GM13977 (cell line): ENCODE measurements around the gene SCRN2.

ENCODE experiments used
- DNase-seq: peaks from one replicate; pipeline ENCODE4 v3.0.0; 2012; ENCODE audit warnings: low spot score
- CTCF ChIP-seq: IDR thresholded peaks from 2 replicates; pipeline ENCODE4 v1.5.1; 2012; ENCODE audit warnings: mild to moderate bottlenecking, control low read depth; ENCODE audit not compliant: insufficient read depth; ENCODE audit errors: extremely low read depth, missing control alignments
- in situ Hi-C: fragments of 300-500 bp; cut with MboI; formaldehyde crosslinking; loops from one replicate; pipeline ENCODE4 v1.12.0; 2022; ENCODE audit warnings: low sequenced_read_pairs, low pct_unique_long_range_greater_than_20kb, mixed read lengths, inconsistent platforms; ENCODE audit not compliant: unreplicated experiment

Gene SCRN2

GRCh38 chr17:47846716-47847340, 5.8 kb upstream of the SCRN2 start:
- DNase-seq, result no peak
- no peak for TF ChIP-seq CTCF
- in situ Hi-C loops, result no loop called here

GRCh38 chr17:47845716-47846075, 4.6 kb upstream of the SCRN2 start:
- in situ Hi-C loops, result no loop called here
- DNase-seq, result no peak
- TF ChIP-seq CTCF, result no peak

- DNase-seq, result no peak
- in situ Hi-C loops, result loop anchor here (5.0 kb wide), 1 partner anchor 47 kb away; no protein-coding TSS in a partner anchor
These were observed 4.0 kb upstream of the SCRN2 start for GRCh38 chr17:47844814-47845715.

GRCh38 chr17:47844227-47844626, 3.2 kb upstream of the SCRN2 start:
- no peak for DNase-seq

More at GRCh38 chr17:47844814-47845715, 4.0 kb upstream of the SCRN2 start:
- no peak for TF ChIP-seq CTCF

GRCh38 chr17:47843391-47843730, 2.3 kb upstream of the SCRN2 start:
- in situ Hi-C loops, result loop anchor here (5.0 kb wide), 1 partner anchor 49 kb away; no protein-coding TSS in a partner anchor
- no peak for DNase-seq
- TF ChIP-seq CTCF, result no peak

More at GRCh38 chr17:47844227-47844626, 3.2 kb upstream of the SCRN2 start:
- TF ChIP-seq CTCF, result no peak
- in situ Hi-C loops, result loop anchor here (5.0 kb wide), 1 partner anchor 48 kb away; no protein-coding TSS in a partner anchor

GRCh38 chr17:47841488-47842291, 617 bp upstream of the SCRN2 start:
- no peak for TF ChIP-seq CTCF
- no peak for DNase-seq
- in situ Hi-C loops, result loop anchor here (5.0 kb wide), 1 partner anchor 51 kb away; no protein-coding TSS in a partner anchor
